ENCODE results near the gene SLC1A5. TPM values are rescaled to one million over a fixed set of nuclear protein-coding genes. Genes with fewer than 3 reads are reported as not detected.

SLC1A5 gene
- polyA plus RNA-seq, 1 donor, result 84.9 TPM

DNA sequence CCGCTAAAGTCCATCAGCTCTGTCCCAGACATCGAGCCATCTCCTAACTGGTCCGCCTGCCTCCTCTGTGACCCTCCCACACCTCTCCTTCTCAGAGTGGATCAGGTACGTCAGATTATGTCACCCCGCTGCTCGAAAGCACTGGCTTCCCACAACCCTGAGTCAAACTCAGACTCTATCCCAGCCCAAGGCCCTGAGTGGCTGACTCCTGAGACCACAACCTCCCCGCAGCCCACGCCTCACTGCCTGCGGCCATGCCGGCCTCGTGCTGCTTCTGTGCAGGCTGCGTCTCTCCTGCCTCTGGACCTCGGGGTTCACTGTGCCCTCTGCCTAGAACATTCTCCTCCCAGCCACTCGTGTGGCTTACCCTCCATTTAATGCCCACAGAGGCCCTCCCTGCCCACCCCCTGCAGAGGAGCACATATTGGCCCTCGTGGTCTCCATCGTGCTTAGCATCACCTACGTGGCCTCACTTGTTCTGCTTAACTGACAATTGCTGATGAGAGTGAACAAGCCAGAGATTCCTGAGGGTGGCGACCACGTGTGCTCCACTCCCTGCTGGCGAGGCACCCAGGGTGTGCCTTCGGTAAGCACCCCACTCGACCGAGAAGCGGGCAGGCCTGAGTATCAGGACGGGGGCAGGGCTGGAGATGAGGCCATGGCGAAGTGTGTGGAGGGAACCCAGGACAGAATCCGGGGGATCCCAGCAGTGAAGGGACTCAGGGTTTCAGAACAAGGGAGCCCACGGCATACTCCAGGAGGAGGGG, 56.0 kb downstream of the SLC1A5 start:
- Histone ChIP-seq H3K4me1 (ENCODE audit: control insufficient read depth, insufficient read depth, low read length) (no peaks in the 10 kb centered on the region), H3K4me3 (ENCODE audit: low read length) (no peak overlapping the region), H3K27me3 (ENCODE audit: control insufficient read depth, insufficient read depth, low read length) (no peaks in the 10 kb centered on the region), H3K27ac (ENCODE audit: low read length) (no peak overlapping the region), H3K36me3 (ENCODE audit: control insufficient read depth, insufficient read depth, low read length) (peaks cover 76% of the 10 kb centered on the region), H3K9me3 (ENCODE audit: control insufficient read depth, low read depth, low read length) (no peaks in the 10 kb centered on the region)
- no CpG with 5 or more reads among the region's 28 CpGs for WGBS (ENCODE audit: insufficient coverage, low lambda C conversion rate)
- no peak for DNase-seq

DNA sequence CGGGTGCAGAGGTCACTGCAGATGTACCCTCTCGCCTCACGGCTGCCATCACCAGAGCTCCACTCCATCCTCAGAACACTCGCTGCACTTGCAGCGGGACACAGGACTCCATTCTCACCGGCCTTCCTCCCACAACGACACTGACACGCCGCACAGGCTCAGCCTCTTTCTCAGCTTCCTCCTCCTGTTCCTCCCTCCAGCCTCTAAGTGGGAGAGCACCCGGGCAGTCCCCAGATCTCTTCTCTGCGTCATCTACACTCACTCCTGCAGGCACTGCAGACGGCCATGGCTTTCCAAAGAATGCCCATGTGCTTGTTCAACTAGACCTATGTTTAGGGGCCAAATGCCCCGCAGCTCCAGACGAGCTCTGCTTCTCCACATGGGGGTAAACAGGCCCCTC, 56.8 kb downstream of the SLC1A5 start:
- Histone ChIP-seq H3K4me3 (ENCODE audit: low read length) (no peak overlapping the region), H3K9me3 (ENCODE audit: control insufficient read depth, low read depth, low read length) (no peaks in the 10 kb centered on the region), H3K27me3 (ENCODE audit: control insufficient read depth, insufficient read depth, low read length) (no peaks in the 10 kb centered on the region), H3K4me1 (ENCODE audit: control insufficient read depth, insufficient read depth, low read length) (no peaks in the 10 kb centered on the region), H3K27ac (ENCODE audit: low read length) (no peak overlapping the region), H3K36me3 (ENCODE audit: control insufficient read depth, insufficient read depth, low read length) (peaks cover 76% of the 10 kb centered on the region)
- DNase-seq, result no peak
- WGBS (ENCODE audit: insufficient coverage, low lambda C conversion rate), result 85% methylated on average over 6 of the region's 14 CpGs

DNA sequence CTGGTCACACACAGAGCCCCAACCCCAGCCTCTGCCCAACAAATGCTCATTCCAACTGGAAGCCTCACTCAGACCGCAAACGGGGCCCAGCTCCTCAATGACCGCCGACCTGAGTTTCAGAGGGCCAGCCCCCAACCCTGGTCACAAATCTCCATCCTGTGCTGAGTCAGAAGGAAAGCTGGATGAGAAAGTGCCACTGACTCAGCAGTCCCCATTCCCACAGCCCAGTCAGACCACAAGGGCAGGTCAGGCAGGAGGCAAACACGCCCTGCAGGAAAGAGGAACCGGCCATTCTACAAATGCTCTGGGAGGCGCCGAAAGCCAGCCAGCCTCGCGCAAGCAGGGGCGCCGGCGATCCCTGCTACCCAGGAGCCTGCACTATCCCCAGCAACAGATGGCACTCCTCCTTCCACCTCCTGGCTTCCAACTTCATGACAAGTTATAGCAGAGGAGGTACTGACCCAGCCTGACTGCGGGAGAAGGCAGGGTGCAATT, 57.3 kb downstream of the SLC1A5 start:
- Histone ChIP-seq H3K27me3 (ENCODE audit: control insufficient read depth, insufficient read depth, low read length) (no peaks in the 10 kb centered on the region), H3K4me3 (ENCODE audit: low read length) (no peak overlapping the region), H3K4me1 (ENCODE audit: control insufficient read depth, insufficient read depth, low read length) (no peaks in the 10 kb centered on the region), H3K9me3 (ENCODE audit: control insufficient read depth, low read depth, low read length) (no peaks in the 10 kb centered on the region), H3K27ac (ENCODE audit: low read length) (no peak overlapping the region), H3K36me3 (ENCODE audit: control insufficient read depth, insufficient read depth, low read length) (peaks cover 79% of the 10 kb centered on the region)
- DNase-seq, result no peak
- WGBS (ENCODE audit: insufficient coverage, low lambda C conversion rate), result no CpG with 5 or more reads among the region's 14 CpGs

DNA sequence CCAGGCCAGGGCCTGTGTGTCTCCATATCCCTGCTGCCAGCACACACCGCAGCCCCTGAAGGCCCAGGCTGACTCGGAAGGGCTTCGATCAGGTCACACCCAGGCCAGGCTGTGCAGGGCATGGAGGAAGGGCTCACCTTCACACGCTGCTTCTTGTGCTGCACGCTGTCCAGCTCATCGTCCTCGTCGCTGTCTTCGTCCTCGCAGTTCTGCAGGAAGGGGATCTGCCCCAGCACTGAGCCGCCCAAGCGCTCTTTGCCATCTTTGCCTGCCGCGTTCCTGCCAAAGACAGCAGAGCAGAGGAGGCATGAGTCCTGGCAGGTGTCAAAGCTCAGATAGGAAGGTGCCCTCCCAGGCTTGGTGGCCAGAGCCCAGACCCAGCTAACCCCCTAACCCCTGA, 57.8 kb downstream of the SLC1A5 start:
- DNase-seq, result no peak
- Histone ChIP-seq H3K27me3 (ENCODE audit: control insufficient read depth, insufficient read depth, low read length) (no peaks in the 10 kb centered on the region), H3K9me3 (ENCODE audit: control insufficient read depth, low read depth, low read length) (no peaks in the 10 kb centered on the region), H3K27ac (ENCODE audit: low read length) (no peak overlapping the region), H3K36me3 (ENCODE audit: control insufficient read depth, insufficient read depth, low read length) (peaks cover 84% of the 10 kb centered on the region), H3K4me3 (ENCODE audit: low read length) (no peak overlapping the region), H3K4me1 (ENCODE audit: control insufficient read depth, insufficient read depth, low read length) (no peaks in the 10 kb centered on the region)
- no CpG with 5 or more reads among the region's 14 CpGs for WGBS (ENCODE audit: insufficient coverage, low lambda C conversion rate)

GRCh38 chr19:46730187-46730586, 58.2 kb downstream of the SLC1A5 start:
- Histone ChIP-seq H3K27ac (ENCODE audit: low read length) (no peak overlapping the region), H3K27me3 (ENCODE audit: control insufficient read depth, insufficient read depth, low read length) (no peaks in the 10 kb centered on the region), H3K36me3 (ENCODE audit: control insufficient read depth, insufficient read depth, low read length) (peaks cover 84% of the 10 kb centered on the region), H3K4me3 (ENCODE audit: low read length) (no peak overlapping the region), H3K9me3 (ENCODE audit: control insufficient read depth, low read depth, low read length) (no peaks in the 10 kb centered on the region), H3K4me1 (ENCODE audit: control insufficient read depth, insufficient read depth, low read length) (no peaks in the 10 kb centered on the region)
- DNase-seq, result no peak
- WGBS (ENCODE audit: insufficient coverage, low lambda C conversion rate), result no CpG with 5 or more reads among the region's 9 CpGs

GRCh38 chr19:46729696-46730095, 58.7 kb downstream of the SLC1A5 start:
- Histone ChIP-seq H3K4me1 (ENCODE audit: control insufficient read depth, insufficient read depth, low read length) (no peaks in the 10 kb centered on the region), H3K27me3 (ENCODE audit: control insufficient read depth, insufficient read depth, low read length) (no peaks in the 10 kb centered on the region)
- WGBS (ENCODE audit: insufficient coverage, low lambda C conversion rate), result no CpG with 5 or more reads among the region's 7 CpGs

GRCh38 chr19:46728693-46729339, 59.6 kb downstream of the SLC1A5 start:
- Histone ChIP-seq H3K4me3 (ENCODE audit: low read length) (no peak overlapping the region), H3K9me3 (ENCODE audit: control insufficient read depth, low read depth, low read length) (no peaks in the 10 kb centered on the region), H3K27me3 (ENCODE audit: control insufficient read depth, insufficient read depth, low read length) (no peaks in the 10 kb centered on the region), H3K27ac (ENCODE audit: low read length) (no peak overlapping the region), H3K4me1 (ENCODE audit: control insufficient read depth, insufficient read depth, low read length) (no peaks in the 10 kb centered on the region), H3K36me3 (ENCODE audit: control insufficient read depth, insufficient read depth, low read length) (peaks cover 88% of the 10 kb centered on the region)
- peak in 1 of 2 donors; percentile 41 for DNase-seq
- WGBS (ENCODE audit: insufficient coverage, low lambda C conversion rate), result 100% methylated on average over 1 of the region's 20 CpGs

More at GRCh38 chr19:46729696-46730095, 58.7 kb downstream of the SLC1A5 start:
- H3K4me3 ChIP-seq (ENCODE audit: low read length), result no peak overlapping the region
- H3K36me3 ChIP-seq (ENCODE audit: control insufficient read depth, insufficient read depth, low read length), result peaks cover 86% of the 10 kb centered on the region
- no peaks in the 10 kb centered on the region for H3K9me3 ChIP-seq (ENCODE audit: control insufficient read depth, low read depth, low read length)
- no peak overlapping the region for H3K27ac ChIP-seq (ENCODE audit: low read length)
- no peak for DNase-seq

- no peak for DNase-seq
- Histone ChIP-seq H3K4me3 (ENCODE audit: low read length) (no peak overlapping the region), H3K27me3 (ENCODE audit: control insufficient read depth, insufficient read depth, low read length) (no peaks in the 10 kb centered on the region), H3K27ac (ENCODE audit: low read length) (no peak overlapping the region), H3K9me3 (ENCODE audit: control insufficient read depth, low read depth, low read length) (no peaks in the 10 kb centered on the region), H3K4me1 (ENCODE audit: control insufficient read depth, insufficient read depth, low read length) (no peaks in the 10 kb centered on the region), H3K36me3 (ENCODE audit: control insufficient read depth, insufficient read depth, low read length) (peaks cover 88% of the 10 kb centered on the region)
- WGBS (ENCODE audit: insufficient coverage, low lambda C conversion rate), result no CpG with 5 or more reads among the region's 14 CpGs
These were observed 60.2 kb downstream of the SLC1A5 start for GRCh38 chr19:46728208-46728607.

GRCh38 chr19:46727757-46728156, 60.6 kb downstream of the SLC1A5 start:
- no peak for DNase-seq
- no peak overlapping the region for H3K27ac ChIP-seq (ENCODE audit: low read length)
- H3K36me3 ChIP-seq (ENCODE audit: control insufficient read depth, insufficient read depth, low read length), result peaks cover 88% of the 10 kb centered on the region

GRCh38 chr19:46726971-46727501, 61.4 kb downstream of the SLC1A5 start:
- no peaks in the 10 kb centered on the region for H3K9me3 ChIP-seq (ENCODE audit: control insufficient read depth, low read depth, low read length)
- H3K27me3 ChIP-seq (ENCODE audit: control insufficient read depth, insufficient read depth, low read length), result no peaks in the 10 kb centered on the region
- WGBS (ENCODE audit: insufficient coverage, low lambda C conversion rate), result no CpG with 5 or more reads among the region's 14 CpGs
- H3K4me3 ChIP-seq (ENCODE audit: low read length), result no peak overlapping the region
- peaks cover 88% of the 10 kb centered on the region for H3K36me3 ChIP-seq (ENCODE audit: control insufficient read depth, insufficient read depth, low read length)
- no peak for DNase-seq
- no peaks in the 10 kb centered on the region for H3K4me1 ChIP-seq (ENCODE audit: control insufficient read depth, insufficient read depth, low read length)
- no peak overlapping the region for H3K27ac ChIP-seq (ENCODE audit: low read length)

More at GRCh38 chr19:46727757-46728156, 60.6 kb downstream of the SLC1A5 start:
- no peaks in the 10 kb centered on the region for H3K27me3 ChIP-seq (ENCODE audit: control insufficient read depth, insufficient read depth, low read length)
- no peaks in the 10 kb centered on the region for H3K9me3 ChIP-seq (ENCODE audit: control insufficient read depth, low read depth, low read length)
- WGBS (ENCODE audit: insufficient coverage, low lambda C conversion rate), result no CpG with 5 or more reads among the region's 11 CpGs
- H3K4me3 ChIP-seq (ENCODE audit: low read length), result no peak overlapping the region
- H3K4me1 ChIP-seq (ENCODE audit: control insufficient read depth, insufficient read depth, low read length), result no peaks in the 10 kb centered on the region
